Thoracic aorta (tissue), 2 donors: ENCODE results near the gene TNIK. TPM values are rescaled to one million over a fixed set of nuclear protein-coding genes. Genes with fewer than 3 reads are reported as not detected.

Experiments
- ATAC-seq: fragments of 150-250 bp; one replicate; pipeline ENCODE4 v1.8.0; 2017; ENCODE audit warnings: low read depth; ENCODE audit not compliant: insufficient number of reproducible peaks, low FRiP score
- DNase-seq: peaks from one replicate; pipeline ENCODE4 v3.0.0-alpha.2; 2020; ENCODE audit warnings: low spot score
- H3K27ac ChIP-seq, 2 donors: fragments of 200-600 bp; sonication (generic); 1 replicate in 1 of 2; 2 replicates in 1 of 2; pipeline ENCODE4 v1.5.1; 2016; ENCODE audit warnings: mild to moderate bottlenecking in 2 of 2, moderate library complexity in 2 of 2
- H3K27me3 ChIP-seq: fragments of 200-600 bp; sonication (generic); replicated peaks from 2 replicates; pipeline ENCODE4 v1.6.0; 2016; ENCODE audit warnings: mild to moderate bottlenecking; ENCODE audit not compliant: insufficient read depth
- H3K36me3 ChIP-seq: fragments of 200-600 bp; sonication (generic); one replicate; pipeline ENCODE4 v1.5.1; 2016
- H3K4me1 ChIP-seq, 2 donors: fragments of 200-600 bp; sonication (generic); 1 replicate in 1 of 2; 2 replicates in 1 of 2; pipeline versions ENCODE4 v1.5.1 to v1.6.0; 2016; ENCODE audit warnings: low read depth in 2 of 2, mild to moderate bottlenecking in 1 of 2; ENCODE audit not compliant: control insufficient read depth in 1 of 2
- H3K4me3 ChIP-seq: fragments of 200-600 bp; sonication (generic); 2 replicates; pipeline ENCODE4 v1.5.1; 2016; ENCODE audit warnings: mild to moderate bottlenecking
- H3K9me3 ChIP-seq: fragments of 200-600 bp; sonication (generic); 2 replicates; pipeline ENCODE4 v1.5.1; 2016
- CTCF ChIP-seq: fragments of 200-600 bp; sonication (generic); IDR thresholded peaks from one replicate; pipeline ENCODE4 v1.5.1; 2019; ENCODE audit warnings: antibody characterized with exemption
- total RNA-seq, 2 donors: library from RNA; depleted of rRNA; stranded (reverse); fragments of >200 nt; gene quantifications; one replicate each; pipeline versions ENCODE4 v1.1.0 to v1.2.3, GENCODE V29; 2016

The TNIK gene
- total RNA-seq, 2 donors from 2014 or later: 18.3 to 21.7 TPM

- ATAC-seq: no peak
- no peak for DNase-seq
- no peaks in the 10 kb centered on the region for H3K27me3 ChIP-seq
- H3K36me3 ChIP-seq: no peaks in the 10 kb centered on the region
- no peak overlapping the region for H3K27ac ChIP-seq
- no peak overlapping the region for H3K4me3 ChIP-seq
- peaks cover 4 to 7% of the 10 kb centered on the region in 2 donors for H3K4me1 ChIP-seq
- no peak for TF ChIP-seq CTCF
- H3K9me3 ChIP-seq: no peaks in the 10 kb centered on the region
Measured at GRCh38 chr3:171276923-171277322, 183.3 kb downstream of the TNIK start.

GRCh38 chr3:171274222-171274621 is 186.0 kb downstream of the TNIK start:
- H3K27ac ChIP-seq: no peak overlapping the region
- H3K4me3 ChIP-seq: no peak overlapping the region
- H3K27me3 ChIP-seq: no peaks in the 10 kb centered on the region
- H3K4me1 ChIP-seq: peaks cover 5 to 18% of the 10 kb centered on the region in 2 donors
- no peaks in the 10 kb centered on the region for H3K36me3 ChIP-seq
- TF ChIP-seq CTCF: no peak
- no peak for DNase-seq
- H3K9me3 ChIP-seq: no peaks in the 10 kb centered on the region
- no peak for ATAC-seq

- TF ChIP-seq CTCF: no peak
- no peaks in the 10 kb centered on the region for H3K27me3 ChIP-seq
- no peaks in the 10 kb centered on the region for H3K9me3 ChIP-seq
- no peak for DNase-seq
- no peaks in the 10 kb centered on the region for H3K36me3 ChIP-seq
- ATAC-seq: no peak
- H3K27ac ChIP-seq: no peak overlapping the region
- H3K4me1 ChIP-seq: peaks cover 24 to 53% of the 10 kb centered on the region in 2 donors
- no peak overlapping the region for H3K4me3 ChIP-seq
Measured at GRCh38 chr3:171270541-171270940, 189.7 kb downstream of the TNIK start.

- Histone ChIP-seq H3K27ac (no peak overlapping the region), H3K4me3 (peak overlapping the region; percentile 44), H3K4me1 (peaks cover 24 to 55% of the 10 kb centered on the region in 2 donors), H3K27me3 (no peaks in the 10 kb centered on the region), H3K36me3 (no peaks in the 10 kb centered on the region), H3K9me3 (no peaks in the 10 kb centered on the region)
- DNase-seq: no peak
- no peak for TF ChIP-seq CTCF
- no peak for ATAC-seq
Measured at GRCh38 chr3:171269542-171269941, 190.7 kb downstream of the TNIK start.

- Histone ChIP-seq H3K27ac (no peak overlapping the region), H3K36me3 (no peaks in the 10 kb centered on the region), H3K9me3 (no peaks in the 10 kb centered on the region), H3K4me1 (peaks cover 24 to 55% of the 10 kb centered on the region in 2 donors), H3K27me3 (no peaks in the 10 kb centered on the region), H3K4me3 (no peak overlapping the region)
- ATAC-seq (no peak), DNase-seq (no peak)
- no peak for TF ChIP-seq CTCF
Measured at GRCh38 chr3:171268677-171269076, 191.5 kb downstream of the TNIK start.
